NT2/D1 (cell line): Measurements from ENCODE around the gene SLC37A1.

ENCODE experiments used
- DNase-seq: peaks from one replicate; pipeline ENCODE4 v3.0.0-alpha.2; 2011; ENCODE audit warnings: low read depth, low spot score
- H3K27me3 ChIP-seq: 2 replicates; pipeline ENCODE4 v1.6.0; 2011; ENCODE audit warnings: mild to moderate bottlenecking; ENCODE audit not compliant: insufficient read length, insufficient read depth
- H3K36me3 ChIP-seq: 2 replicates; pipeline ENCODE4 v1.6.1; 2011; ENCODE audit warnings: mild to moderate bottlenecking, low read length, mixed read lengths; ENCODE audit not compliant: insufficient read depth, insufficient read length
- H3K4me1 ChIP-seq: 2 replicates; pipeline ENCODE4 v1.5.1; 2011; ENCODE audit not compliant: insufficient read depth, insufficient read length
- H3K4me3 ChIP-seq: 2 replicates; pipeline ENCODE4 v1.5.1; 2011; ENCODE audit warnings: low read depth; ENCODE audit not compliant: insufficient read length
- H3K9ac ChIP-seq: 2 replicates; pipeline ENCODE4 v1.6.0; 2011; ENCODE audit warnings: low read depth; ENCODE audit not compliant: insufficient read length
- H3K9me3 ChIP-seq: 2 replicates; pipeline ENCODE4 v1.5.1; 2011; ENCODE audit warnings: mild to moderate bottlenecking, low read length; ENCODE audit not compliant: insufficient read depth
- SUZ12 ChIP-seq: IDR thresholded peaks from 2 replicates; pipeline ENCODE4 v1.6.1; 2011; ENCODE audit not compliant: insufficient read length, insufficient read depth; ENCODE audit errors: extremely low read depth
- YY1 ChIP-seq: IDR thresholded peaks from 2 replicates; pipeline ENCODE4 v1.6.1; 2011; ENCODE audit not compliant: insufficient read length, insufficient read depth
- ZNF274 ChIP-seq: IDR thresholded peaks from 2 replicates; pipeline ENCODE4 v1.6.1; 2011; ENCODE audit warnings: mild to moderate bottlenecking, low read depth, low read length

The SLC37A1 gene

GRCh38 chr21:42558846-42559245 is 45.2 kb downstream of the SLC37A1 start:
- Histone ChIP-seq H3K4me3 (no peak overlapping the region), H3K36me3 (peaks cover 10% of the 10 kb centered on the region), H3K9me3 (no peaks in the 10 kb centered on the region), H3K9ac (no peak overlapping the region), H3K27me3 (no peaks in the 10 kb centered on the region), H3K4me1 (peaks cover 2% of the 10 kb centered on the region)
- TF ChIP-seq YY1 (no peak), ZNF274 (no peak), SUZ12 (no peak)
- no peak for DNase-seq

DNA sequence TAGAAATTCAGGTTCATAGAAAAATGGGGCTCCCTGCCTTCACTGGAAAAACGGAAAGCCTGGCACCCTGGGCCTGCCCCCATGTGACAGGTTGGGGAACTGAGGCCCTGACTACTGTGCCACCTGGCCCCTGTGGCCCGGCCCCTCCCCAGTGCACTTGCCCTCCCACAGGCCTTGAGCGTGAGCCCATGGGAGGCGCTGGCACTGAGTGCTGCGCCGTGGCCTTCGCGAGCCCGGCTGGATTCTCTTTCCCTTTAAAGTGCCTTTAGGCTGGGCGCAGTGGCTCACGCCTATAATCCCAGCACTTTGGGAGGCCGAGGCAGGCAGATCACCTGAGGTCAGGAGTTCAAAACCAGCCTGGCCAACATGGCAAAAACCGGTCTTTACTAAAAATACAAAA is 45.7 kb downstream of the SLC37A1 start:
- Histone ChIP-seq H3K9ac (no peak overlapping the region), H3K9me3 (no peaks in the 10 kb centered on the region), H3K36me3 (peaks cover 11% of the 10 kb centered on the region), H3K4me3 (no peak overlapping the region), H3K27me3 (no peaks in the 10 kb centered on the region), H3K4me1 (peaks cover 2% of the 10 kb centered on the region)
- TF ChIP-seq YY1, result no peak
- TF ChIP-seq SUZ12, result no peak
- no peak for TF ChIP-seq ZNF274
- no peak for DNase-seq

DNA sequence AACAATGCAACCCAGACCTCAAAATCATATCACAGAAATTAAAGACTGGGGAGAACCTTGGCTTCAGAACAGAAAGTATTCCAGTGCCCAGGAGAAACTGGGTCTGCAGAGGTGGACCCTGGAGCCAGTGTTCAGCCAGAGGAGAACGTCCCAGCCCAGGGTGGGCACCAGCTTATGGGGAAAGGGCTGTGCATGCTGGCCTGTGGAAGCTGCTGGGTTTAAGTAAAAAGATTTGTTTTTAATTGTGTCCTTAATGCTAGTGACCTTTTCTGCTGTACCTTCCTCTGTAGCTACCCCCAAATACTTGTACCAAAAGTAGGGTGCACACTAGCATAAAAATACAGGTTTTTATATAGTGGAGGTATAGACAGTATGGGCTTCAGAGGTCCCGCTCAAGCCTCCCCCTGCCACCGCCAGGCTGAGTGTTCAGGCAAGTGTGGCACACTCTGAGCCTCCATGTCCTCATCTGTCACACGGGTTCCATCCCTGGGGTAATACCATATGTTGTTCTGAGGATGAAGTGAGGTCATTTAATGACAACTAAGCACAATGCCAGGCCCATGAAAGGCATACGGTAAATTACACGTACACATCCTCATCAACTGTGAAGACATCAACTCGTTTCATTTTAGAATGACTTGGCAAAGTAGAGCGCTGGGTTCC is 47.0 kb downstream of the SLC37A1 start:
- no peak for TF ChIP-seq YY1
- TF ChIP-seq ZNF274, result no peak
- TF ChIP-seq SUZ12, result no peak
- no peak overlapping the region for H3K4me3 ChIP-seq
- DNase-seq, result no peak
- peaks cover 14% of the 10 kb centered on the region for H3K36me3 ChIP-seq
- no peaks in the 10 kb centered on the region for H3K27me3 ChIP-seq
- H3K9me3 ChIP-seq, result no peaks in the 10 kb centered on the region
- no peak overlapping the region for H3K9ac ChIP-seq
- H3K4me1 ChIP-seq, result peaks cover 2% of the 10 kb centered on the region

- DNase-seq, result no peak
- H3K9me3 ChIP-seq, result no peaks in the 10 kb centered on the region
- TF ChIP-seq SUZ12 (no peak), YY1 (no peak), ZNF274 (no peak)
- no peak overlapping the region for H3K4me3 ChIP-seq
- H3K36me3 ChIP-seq, result peaks cover 16% of the 10 kb centered on the region
- H3K4me1 ChIP-seq, result peaks cover 12% of the 10 kb centered on the region
- H3K27me3 ChIP-seq, result no peaks in the 10 kb centered on the region
- H3K9ac ChIP-seq, result no peak overlapping the region
Measured at GRCh38 chr21:42561762-42562650, 48.4 kb downstream of the SLC37A1 start.

DNA sequence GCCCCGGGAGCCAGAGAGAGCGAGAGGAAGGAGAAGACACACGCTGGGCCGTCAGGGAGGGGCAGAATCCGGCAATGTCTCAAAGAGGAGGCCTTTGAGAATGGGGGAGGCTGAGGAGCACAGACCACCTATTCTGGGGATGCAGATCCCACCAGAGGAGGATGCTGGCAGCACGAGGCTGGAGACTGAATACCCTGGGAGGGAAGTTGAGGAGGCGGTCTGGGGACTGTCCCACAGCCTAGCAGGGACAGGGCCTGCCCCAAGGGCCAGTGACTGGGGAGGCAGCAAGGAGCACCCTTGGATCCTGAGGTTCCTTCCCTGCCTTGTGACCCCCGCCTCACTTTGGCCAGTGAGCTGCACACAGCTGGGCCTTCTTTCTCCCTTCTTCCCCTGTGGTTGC is 49.2 kb downstream of the SLC37A1 start:
- no peak overlapping the region for H3K4me3 ChIP-seq
- no peak overlapping the region for H3K9ac ChIP-seq
- H3K36me3 ChIP-seq, result peaks cover 16% of the 10 kb centered on the region
- no peaks in the 10 kb centered on the region for H3K9me3 ChIP-seq
- TF ChIP-seq SUZ12 (no peak), YY1 (no peak), ZNF274 (no peak)
- DNase-seq, result no peak
- no peaks in the 10 kb centered on the region for H3K27me3 ChIP-seq
- H3K4me1 ChIP-seq, result peaks cover 13% of the 10 kb centered on the region

GRCh38 chr21:42563261-42563660 is 49.6 kb downstream of the SLC37A1 start:
- no peaks in the 10 kb centered on the region for H3K9me3 ChIP-seq
- H3K27me3 ChIP-seq, result no peaks in the 10 kb centered on the region
- TF ChIP-seq ZNF274 (no peak), SUZ12 (no peak), YY1 (no peak)
- no peak for DNase-seq
- peaks cover 13% of the 10 kb centered on the region for H3K4me1 ChIP-seq
- H3K4me3 ChIP-seq, result no peak overlapping the region
- H3K36me3 ChIP-seq, result peaks cover 16% of the 10 kb centered on the region
- H3K9ac ChIP-seq, result no peak overlapping the region

- H3K9ac ChIP-seq, result no peak overlapping the region
- H3K27me3 ChIP-seq, result no peaks in the 10 kb centered on the region
- TF ChIP-seq ZNF274 (no peak), SUZ12 (no peak), YY1 (no peak)
- no peak overlapping the region for H3K4me3 ChIP-seq
- H3K4me1 ChIP-seq, result peaks cover 13% of the 10 kb centered on the region
- peaks cover 16% of the 10 kb centered on the region for H3K36me3 ChIP-seq
- no peak for DNase-seq
- H3K9me3 ChIP-seq, result no peaks in the 10 kb centered on the region
Measured at GRCh38 chr21:42563686-42564085, 50.0 kb downstream of the SLC37A1 start.
